GM10248 (cell line): ENCODE data around the gene SLC38A2.

Experiments used
- CTCF ChIA-PET: fragments of 300-600 bp; sonication (Branson Sonifier 250); formaldehyde crosslinking; extraction: SDS; loops from one replicate; lab custom pipeline; 2021; ENCODE audit warnings: antibody characterized with exemption; lab: Yijun Ruan, JAX
- POLR2A ChIA-PET: fragments of 350-650 bp; sonication (Branson Sonifier 250); formaldehyde crosslinking; extraction: SDS; loops from one replicate; lab custom pipeline; 2020; ENCODE audit warnings: antibody characterized with exemption; lab: Yijun Ruan, JAX
- DNase-seq: peaks from one replicate; pipeline ENCODE4 v3.0.0; 2012; ENCODE audit errors: extremely low spot score
- TF ChIP-seq, protein P1 (sequence below): IDR thresholded peaks from 2 replicates; pipeline ENCODE4 v1.5.1; 2012; ENCODE audit warnings: mild to moderate bottlenecking, low read depth; ENCODE audit errors: extremely low read depth, missing control alignments, control extremely low read depth

SLC38A2 gene

DNA sequence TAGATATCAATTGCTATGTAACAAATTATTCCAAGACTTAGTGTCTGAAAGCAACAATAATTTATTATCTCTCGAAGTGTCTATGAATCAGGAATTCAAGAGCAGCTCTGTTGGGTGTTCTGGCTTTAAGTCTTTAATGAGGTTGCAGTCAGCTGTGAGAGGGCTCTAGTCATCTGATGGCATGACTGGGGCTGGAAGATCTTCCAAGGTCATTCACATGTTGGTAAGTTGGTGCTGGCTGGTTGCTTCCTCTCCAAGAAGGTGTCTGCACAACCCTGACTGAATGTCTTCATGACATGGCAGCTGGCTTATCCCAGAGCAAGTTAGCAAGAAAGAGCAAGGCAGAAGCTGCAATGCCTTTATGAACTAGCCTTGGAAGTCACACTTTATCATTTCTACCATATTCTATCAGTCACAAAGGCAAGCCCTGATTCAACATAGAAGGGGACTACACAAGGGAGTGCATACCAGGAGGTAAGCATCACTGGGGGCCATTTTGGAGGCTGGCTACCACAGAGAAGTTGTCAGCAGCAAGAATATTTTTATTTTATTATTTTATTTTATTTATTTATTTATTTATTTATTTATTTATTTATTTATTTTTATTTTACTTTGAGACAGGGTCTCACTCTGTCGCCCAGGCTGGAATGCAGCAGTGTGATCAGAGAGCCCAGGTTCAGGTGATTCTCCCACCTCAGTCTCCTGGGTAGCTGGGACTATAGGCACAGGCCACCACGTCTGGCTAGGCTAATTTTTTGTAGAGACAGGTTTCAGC, 7.6 kb upstream of the SLC38A2 start:
- no peak for DNase-seq
- TF ChIP-seq, protein P1, sequence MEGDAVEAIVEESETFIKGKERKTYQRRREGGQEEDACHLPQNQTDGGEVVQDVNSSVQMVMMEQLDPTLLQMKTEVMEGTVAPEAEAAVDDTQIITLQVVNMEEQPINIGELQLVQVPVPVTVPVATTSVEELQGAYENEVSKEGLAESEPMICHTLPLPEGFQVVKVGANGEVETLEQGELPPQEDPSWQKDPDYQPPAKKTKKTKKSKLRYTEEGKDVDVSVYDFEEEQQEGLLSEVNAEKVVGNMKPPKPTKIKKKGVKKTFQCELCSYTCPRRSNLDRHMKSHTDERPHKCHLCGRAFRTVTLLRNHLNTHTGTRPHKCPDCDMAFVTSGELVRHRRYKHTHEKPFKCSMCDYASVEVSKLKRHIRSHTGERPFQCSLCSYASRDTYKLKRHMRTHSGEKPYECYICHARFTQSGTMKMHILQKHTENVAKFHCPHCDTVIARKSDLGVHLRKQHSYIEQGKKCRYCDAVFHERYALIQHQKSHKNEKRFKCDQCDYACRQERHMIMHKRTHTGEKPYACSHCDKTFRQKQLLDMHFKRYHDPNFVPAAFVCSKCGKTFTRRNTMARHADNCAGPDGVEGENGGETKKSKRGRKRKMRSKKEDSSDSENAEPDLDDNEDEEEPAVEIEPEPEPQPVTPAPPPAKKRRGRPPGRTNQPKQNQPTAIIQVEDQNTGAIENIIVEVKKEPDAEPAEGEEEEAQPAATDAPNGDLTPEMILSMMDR = no peak
- ChIA-PET POLR2A (interaction anchor here (0.6 kb wide), 1 partner anchor 21 kb away, joined by 6 read pairs; no protein-coding TSS in a partner anchor), CTCF (no interaction called here)

DNA sequence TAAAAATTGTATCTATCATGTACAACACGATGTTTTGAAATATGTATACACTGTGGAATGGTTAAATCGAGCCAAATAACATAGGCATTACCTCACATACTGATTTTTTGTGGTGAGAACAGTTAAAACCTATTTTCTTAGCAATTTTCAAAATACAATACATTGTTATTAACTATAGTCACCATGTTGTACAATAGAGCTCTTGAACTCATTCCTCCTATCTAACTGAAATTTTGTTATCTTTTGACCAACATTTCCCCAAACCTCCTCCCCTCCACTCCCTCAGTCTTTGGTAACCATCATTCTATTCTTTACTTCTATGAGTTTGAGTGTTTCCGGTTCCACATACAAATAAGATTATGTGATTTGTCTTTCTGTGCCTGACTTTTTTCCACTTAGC, 6.8 kb upstream of the SLC38A2 start:
- DNase-seq = no peak
- CTCF ChIA-PET = no interaction called here
- POLR2A ChIA-PET = interaction anchor here (0.6 kb wide), 1 partner anchor 20 kb away, joined by 6 read pairs; no protein-coding TSS in a partner anchor
- TF ChIP-seq, protein P1 = no peak

DNA sequence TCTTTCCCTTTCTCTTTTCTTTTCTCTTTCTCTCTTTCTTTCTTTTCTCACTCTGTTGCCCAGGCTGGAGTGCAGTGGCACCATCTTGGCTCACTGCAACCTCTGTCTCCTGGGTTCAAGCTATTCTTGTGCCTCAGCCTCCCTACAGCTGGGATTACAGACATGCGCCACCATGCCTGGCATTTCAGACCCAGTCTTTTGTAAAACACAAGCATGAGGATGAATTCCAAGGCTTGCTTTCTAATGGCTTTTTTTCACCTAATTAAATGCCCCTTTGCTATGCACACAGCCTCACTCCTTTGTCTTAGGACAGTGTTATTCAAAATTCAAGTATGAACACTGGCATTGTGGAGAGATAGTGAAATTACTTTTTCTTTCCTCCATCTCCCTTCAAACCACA, 6.0 kb upstream of the SLC38A2 start:
- POLR2A ChIA-PET = no interaction called here
- TF ChIP-seq, protein P1 = no peak
- DNase-seq = no peak
- CTCF ChIA-PET = interaction anchor here (1.0 to 2.0 kb wide), 2 partner anchors 12 to 14 kb away, joined by 3 to 6 read pairs; no protein-coding TSS in a partner anchor

DNA sequence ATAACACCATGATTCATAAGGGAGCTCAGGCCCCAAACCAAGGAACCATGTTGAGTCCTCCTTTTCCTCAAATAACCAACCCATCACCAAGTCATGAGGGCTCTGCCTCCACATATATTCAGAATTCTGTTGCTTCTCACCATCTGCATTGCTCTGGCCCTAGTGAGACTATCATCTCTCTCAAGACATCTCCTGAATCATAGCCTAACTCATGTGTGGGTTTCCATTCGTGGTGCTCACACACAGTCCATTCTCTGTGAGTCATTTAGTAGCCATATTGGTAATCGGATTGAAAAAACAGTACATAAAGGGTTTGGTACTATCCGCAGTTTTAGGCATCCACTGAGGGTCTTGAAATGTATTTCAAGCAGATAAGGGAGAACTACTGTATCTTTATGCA, 5.1 kb upstream of the SLC38A2 start:
- TF ChIP-seq, protein P1 = no peak
- ChIA-PET POLR2A (no interaction called here), CTCF (interaction anchor here (1.0 to 2.0 kb wide), 3 partner anchors 12 to 280 kb away, joined by 3 to 6 read pairs (median 3); no protein-coding TSS in a partner anchor)
- DNase-seq = no peak

DNA sequence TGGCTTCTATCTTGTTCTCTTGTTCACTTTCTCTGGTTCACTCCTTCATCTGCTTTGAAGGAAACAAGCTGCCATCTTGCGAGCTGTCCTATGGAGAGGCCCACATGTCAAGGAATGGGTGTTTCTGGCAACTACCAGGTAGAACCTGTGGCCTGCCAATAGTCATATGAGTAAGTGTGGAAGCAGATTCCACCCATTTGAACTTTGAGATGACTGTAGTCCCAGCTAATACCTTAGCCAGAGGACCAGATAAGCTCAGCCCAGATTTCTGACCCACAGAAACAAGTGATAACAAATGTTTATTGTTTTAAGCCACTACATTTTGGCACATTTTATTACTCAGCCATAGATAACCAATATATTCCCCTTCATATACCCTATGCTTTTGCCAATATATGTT, 4.0 kb upstream of the SLC38A2 start:
- ChIA-PET POLR2A (no interaction called here), CTCF (interaction anchor here (1.2 to 2.0 kb wide), 4 partner anchors 9 to 252 kb away, joined by 4 to 6 read pairs (median 4); no protein-coding TSS in a partner anchor)
- TF ChIP-seq, protein P1 = no peak
- no peak for DNase-seq

DNA sequence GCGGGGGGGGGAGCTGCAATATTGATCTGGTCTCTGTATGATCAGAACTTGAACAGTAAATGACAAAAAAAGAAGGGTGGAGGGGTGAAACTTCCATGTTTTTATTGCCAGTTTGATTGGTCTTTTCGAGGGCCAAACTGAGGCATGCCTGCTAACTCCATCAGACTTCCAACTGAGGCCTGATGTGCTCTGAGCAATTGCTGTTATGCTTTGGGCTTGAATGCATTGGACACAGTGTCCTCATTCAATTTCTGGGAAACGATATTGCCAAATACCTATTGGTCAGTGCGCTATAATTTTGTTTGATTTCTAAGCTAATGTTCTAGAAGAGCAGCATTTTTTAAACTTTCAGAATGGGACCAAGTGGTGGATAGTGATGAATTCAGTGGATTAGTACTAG, 2.1 kb upstream of the SLC38A2 start:
- TF ChIP-seq, protein P1 = no peak
- ChIA-PET POLR2A (no interaction called here), CTCF (no interaction called here)
- DNase-seq = no peak
